ENCODE data around the gene CREB3L2. TPM values are rescaled to one million over a fixed set of nuclear protein-coding genes. Genes with fewer than 3 reads are reported as not detected.

CREB3L2 gene
- total RNA-seq, 1 experiment from 2014 or later, result 39.9 TPM

DNA sequence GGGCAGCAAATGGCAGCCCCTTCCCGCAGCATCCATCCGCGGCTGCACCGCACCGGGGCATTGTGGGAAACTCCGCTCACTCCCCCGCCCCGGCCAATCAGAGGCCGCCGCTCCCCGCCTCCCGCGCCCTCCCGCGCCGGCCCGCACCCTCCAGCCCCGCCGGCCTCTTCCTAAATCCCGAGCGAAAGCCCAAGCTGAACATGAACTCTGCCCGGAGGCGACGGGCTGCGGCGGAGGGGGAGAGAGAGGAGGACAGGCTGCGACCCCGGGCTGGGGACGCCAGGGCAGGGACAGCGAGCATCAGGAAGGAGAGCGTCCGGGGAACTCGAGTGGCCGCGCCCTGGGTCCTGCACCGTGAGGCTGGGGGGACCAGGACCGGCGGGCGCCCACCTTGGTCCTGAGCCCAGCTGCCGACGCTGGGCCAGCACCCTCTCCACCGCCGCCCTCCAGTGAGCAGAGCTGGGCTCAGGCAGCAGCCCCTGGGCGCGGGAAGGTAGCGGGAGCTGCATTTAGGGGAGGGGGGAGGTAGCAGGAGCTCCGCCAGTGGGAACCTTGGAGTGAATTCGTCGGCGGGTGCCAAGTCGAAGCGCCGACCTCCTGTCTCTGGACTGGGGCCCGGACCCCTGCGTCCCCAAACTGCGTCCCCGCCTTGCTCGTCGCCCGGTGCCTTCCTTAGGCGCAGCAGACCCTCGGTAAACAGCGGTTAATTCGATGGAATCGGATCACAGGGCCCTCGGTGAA is 154.9 kb downstream of the CREB3L2 start, which contains the start of gene DGKI:
DGKI (minus strand) TSS at position 148 of the 741 bp plus-strand sequence.
- no TSS peak for BruUV-seq (replicated peaks)
- no peaks in the 10 kb centered on the region for H3K36me3 Mint-ChIP-seq (ENCODE audit: insufficient read depth, unreplicated experiment)
- intact Hi-C loops (cut with micrococcal nuclease; ENCODE audit: unreplicated experiment), result no loop called here
- H3K27ac Mint-ChIP-seq (ENCODE audit: unreplicated experiment), result no peak within 1 kb of the TSS
- TF ChIP-seq, protein P1, sequence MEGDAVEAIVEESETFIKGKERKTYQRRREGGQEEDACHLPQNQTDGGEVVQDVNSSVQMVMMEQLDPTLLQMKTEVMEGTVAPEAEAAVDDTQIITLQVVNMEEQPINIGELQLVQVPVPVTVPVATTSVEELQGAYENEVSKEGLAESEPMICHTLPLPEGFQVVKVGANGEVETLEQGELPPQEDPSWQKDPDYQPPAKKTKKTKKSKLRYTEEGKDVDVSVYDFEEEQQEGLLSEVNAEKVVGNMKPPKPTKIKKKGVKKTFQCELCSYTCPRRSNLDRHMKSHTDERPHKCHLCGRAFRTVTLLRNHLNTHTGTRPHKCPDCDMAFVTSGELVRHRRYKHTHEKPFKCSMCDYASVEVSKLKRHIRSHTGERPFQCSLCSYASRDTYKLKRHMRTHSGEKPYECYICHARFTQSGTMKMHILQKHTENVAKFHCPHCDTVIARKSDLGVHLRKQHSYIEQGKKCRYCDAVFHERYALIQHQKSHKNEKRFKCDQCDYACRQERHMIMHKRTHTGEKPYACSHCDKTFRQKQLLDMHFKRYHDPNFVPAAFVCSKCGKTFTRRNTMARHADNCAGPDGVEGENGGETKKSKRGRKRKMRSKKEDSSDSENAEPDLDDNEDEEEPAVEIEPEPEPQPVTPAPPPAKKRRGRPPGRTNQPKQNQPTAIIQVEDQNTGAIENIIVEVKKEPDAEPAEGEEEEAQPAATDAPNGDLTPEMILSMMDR (IDR thresholded peaks at IDR 0.05; ENCODE audit: unreplicated experiment), result no peak
- no peak for DNase-seq
- CTCF ChIA-PET, result no interaction called here
- H3K4me3 Mint-ChIP-seq (ENCODE audit: low read depth, unreplicated experiment), result peak within 1 kb of the TSS; percentile 63
- no peaks in the 10 kb centered on the region for H3K4me1 Mint-ChIP-seq (ENCODE audit: low read depth, unreplicated experiment)
- H3K27me3 Mint-ChIP-seq (ENCODE audit: unreplicated experiment), result peaks cover 58% of the 10 kb centered on the region
- peaks cover 2% of the 10 kb centered on the region for H3K9me3 Mint-ChIP-seq (ENCODE audit: low read depth, unreplicated experiment)

DNA sequence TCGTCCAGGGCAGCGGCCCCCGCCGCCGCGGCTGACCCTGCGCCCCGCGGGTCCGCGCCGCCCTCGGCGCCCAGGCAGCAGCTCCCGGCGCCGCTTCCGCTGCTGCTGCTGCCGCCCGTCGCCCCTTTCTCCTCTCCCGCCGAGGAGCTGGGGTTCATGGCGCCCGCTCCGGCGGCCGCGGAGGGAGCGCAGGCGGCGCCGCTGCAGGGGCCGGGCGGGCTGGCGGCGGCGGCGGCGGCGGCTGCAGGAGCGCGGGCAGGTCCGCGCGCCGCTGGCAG is 155.4 kb downstream of the CREB3L2 start:
- TF ChIP-seq, protein P1 (IDR thresholded peaks at IDR 0.05; ENCODE audit: unreplicated experiment), result no peak
- Mint-ChIP-seq H3K27ac (ENCODE audit: unreplicated experiment) (no peak overlapping the region), H3K4me1 (ENCODE audit: low read depth, unreplicated experiment) (no peaks in the 10 kb centered on the region), H3K36me3 (ENCODE audit: insufficient read depth, unreplicated experiment) (no peaks in the 10 kb centered on the region), H3K4me3 (ENCODE audit: low read depth, unreplicated experiment) (peak overlapping the region; percentile 63), H3K9me3 (ENCODE audit: low read depth, unreplicated experiment) (peaks cover 2% of the 10 kb centered on the region), H3K27me3 (ENCODE audit: unreplicated experiment) (peaks cover 63% of the 10 kb centered on the region)
- CTCF ChIA-PET, result no interaction called here
- BruUV-seq (replicated peaks), result no TSS peak
- DNase-seq, result peak; percentile 4
- intact Hi-C loops (cut with micrococcal nuclease; ENCODE audit: unreplicated experiment), result no loop called here

DNA sequence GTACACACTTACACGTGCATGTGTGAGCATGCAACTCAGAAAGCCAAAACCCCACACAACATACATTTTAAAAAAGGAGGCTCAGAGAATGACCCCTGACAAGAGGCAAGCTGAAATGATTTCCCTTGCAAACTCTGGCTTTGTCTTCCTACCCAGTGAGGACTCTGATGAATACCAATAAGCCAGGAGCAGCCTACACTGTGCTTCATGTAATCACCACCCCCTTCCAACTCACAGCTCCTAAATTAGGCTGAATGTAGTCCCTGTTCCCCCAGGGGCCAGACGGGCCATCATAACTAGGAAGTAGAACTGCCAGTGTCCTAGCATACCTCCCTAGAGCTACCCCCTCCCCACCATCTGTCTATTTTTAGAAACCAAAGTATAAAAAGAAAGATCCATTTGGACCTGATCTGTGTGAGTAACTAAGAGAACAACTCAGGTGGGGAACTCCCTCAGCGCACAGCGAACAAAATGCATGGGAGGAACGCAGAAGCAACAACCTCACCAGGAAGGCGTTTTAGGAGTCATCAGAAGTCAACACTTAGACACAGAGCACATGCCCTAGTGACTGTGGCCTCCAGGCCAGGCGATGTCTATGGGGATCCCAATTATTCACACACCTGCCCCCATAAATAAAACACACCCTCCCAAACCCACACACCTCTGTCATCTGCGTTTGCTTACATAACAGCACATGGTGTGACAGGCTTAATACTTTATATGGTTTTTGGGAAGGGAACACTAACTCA is 157.0 kb downstream of the CREB3L2 start:
- no TSS peak for BruUV-seq (replicated peaks)
- Mint-ChIP-seq H3K4me1 (ENCODE audit: low read depth, unreplicated experiment) (no peaks in the 10 kb centered on the region), H3K36me3 (ENCODE audit: insufficient read depth, unreplicated experiment) (no peaks in the 10 kb centered on the region), H3K27me3 (ENCODE audit: unreplicated experiment) (peaks cover 74% of the 10 kb centered on the region), H3K4me3 (ENCODE audit: low read depth, unreplicated experiment) (no peak overlapping the region), H3K9me3 (ENCODE audit: low read depth, unreplicated experiment) (peaks cover 2% of the 10 kb centered on the region), H3K27ac (ENCODE audit: unreplicated experiment) (no peak overlapping the region)
- intact Hi-C loops (cut with micrococcal nuclease; ENCODE audit: unreplicated experiment), result no loop called here
- no peak for DNase-seq
- TF ChIP-seq, protein P1 (IDR thresholded peaks at IDR 0.05; ENCODE audit: unreplicated experiment), result no peak
- CTCF ChIA-PET, result no interaction called here

DNA sequence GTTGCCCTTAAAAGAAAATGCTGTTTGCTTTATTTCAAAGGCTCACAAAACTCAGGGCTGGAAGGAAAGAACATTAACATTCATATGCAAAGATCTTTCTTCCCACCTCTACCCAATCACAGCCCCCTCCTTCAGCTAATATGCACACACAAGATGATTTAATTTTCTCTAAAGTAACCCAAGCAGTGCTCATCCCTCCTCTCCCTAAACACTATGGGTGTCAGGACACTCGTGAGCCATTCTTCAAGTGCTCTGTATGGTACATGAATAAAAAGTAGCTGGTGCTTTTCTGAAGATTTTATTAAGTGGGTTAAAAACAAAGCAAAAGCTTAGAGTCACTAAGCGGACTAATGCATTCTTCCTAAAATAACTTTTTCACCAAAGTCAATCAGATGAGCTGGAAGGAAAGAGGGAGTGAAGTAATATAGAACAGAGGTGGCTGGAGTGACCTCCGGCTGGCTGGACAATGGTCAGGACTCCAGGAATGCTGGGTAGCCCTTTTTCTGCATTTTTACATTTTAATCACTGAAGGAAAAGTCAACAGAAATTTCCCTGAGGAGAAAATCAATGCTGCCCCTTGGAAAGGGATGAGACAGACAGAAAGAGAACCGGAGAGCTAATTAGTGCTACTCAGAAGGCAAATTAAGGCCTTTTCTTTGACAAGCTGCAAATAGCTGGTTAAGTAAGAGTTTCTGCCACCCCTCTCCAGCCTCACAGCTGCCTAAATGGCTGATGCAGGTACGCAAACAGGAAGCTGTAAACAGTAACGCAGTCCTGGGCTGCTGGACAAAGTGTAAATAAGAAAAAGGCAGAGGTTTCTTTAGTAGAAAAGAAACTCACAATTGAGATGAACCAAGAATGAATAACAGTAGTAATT is 161.7 kb downstream of the CREB3L2 start:
- H3K27me3 Mint-ChIP-seq (ENCODE audit: unreplicated experiment), result peaks cover 66% of the 10 kb centered on the region
- CTCF ChIA-PET, result no interaction called here
- no peak overlapping the region for H3K27ac Mint-ChIP-seq (ENCODE audit: unreplicated experiment)
- TF ChIP-seq, protein P1 (IDR thresholded peaks at IDR 0.05; ENCODE audit: unreplicated experiment), result no peak
- H3K4me3 Mint-ChIP-seq (ENCODE audit: low read depth, unreplicated experiment), result no peak overlapping the region
- H3K4me1 Mint-ChIP-seq (ENCODE audit: low read depth, unreplicated experiment), result no peaks in the 10 kb centered on the region
- no peaks in the 10 kb centered on the region for H3K9me3 Mint-ChIP-seq (ENCODE audit: low read depth, unreplicated experiment)
- no peaks in the 10 kb centered on the region for H3K36me3 Mint-ChIP-seq (ENCODE audit: insufficient read depth, unreplicated experiment)
- BruUV-seq (replicated peaks), result no TSS peak
- intact Hi-C loops (cut with micrococcal nuclease; ENCODE audit: unreplicated experiment), result no loop called here
- DNase-seq, result no peak
